CD8-positive, alpha-beta memory T cell (primary cell): ENCODE measurements around the gene KSR1. TPM values are rescaled to one million over a fixed set of nuclear protein-coding genes. Genes with fewer than 3 reads are reported as not detected.
"Not testable (repeated sequence)": the region's sequence is repeated elsewhere in the genome, so short reads cannot be mapped to it uniquely, and the experiment has no call there.

Experiments
- CTCF ChIA-PET: fragments of 350-600 bp; sonication (Branson Sonifier 250); formaldehyde crosslinking; loops from one replicate; lab custom pipeline; 2021; ENCODE audit warnings: antibody characterized with exemption; lab: Charles Lee
- POLR2A ChIA-PET: fragments of 350-600 bp; sonication (Branson Sonifier 250); formaldehyde crosslinking; loops from one replicate; lab custom pipeline; 2021; ENCODE audit warnings: antibody characterized with exemption; lab: Charles Lee
- DNase-seq, 5 donors: peaks; one replicate each; pipeline versions ENCODE4 v3.0.0 to v3.0.0-alpha.2; 2020 to 2022; ENCODE audit warnings: mixed read lengths in 1 of 5
- H3K27ac ChIP-seq: one replicate; pipeline ENCODE4 v1.7.0; 2013; ENCODE audit warnings: low read depth, mild to moderate bottlenecking, low read length, moderate library complexity
- H3K27me3 ChIP-seq: 2 replicates; pipeline ENCODE4 v1.7.0; 2013; ENCODE audit warnings: low read length, mild to moderate bottlenecking; ENCODE audit not compliant: insufficient read depth, poor library complexity, severe bottlenecking
- H3K36me3 ChIP-seq: 2 replicates; pipeline ENCODE4 v1.7.0; 2013; ENCODE audit warnings: mild to moderate bottlenecking, low read length, moderate library complexity; ENCODE audit not compliant: insufficient read depth
- H3K4me1 ChIP-seq: 2 replicates; pipeline ENCODE4 v1.7.0; 2013; ENCODE audit warnings: mild to moderate bottlenecking, low read length, moderate library complexity; ENCODE audit not compliant: insufficient read depth
- H3K4me3 ChIP-seq: 2 replicates; pipeline ENCODE4 v1.7.0; 2013; ENCODE audit warnings: mild to moderate bottlenecking, low read length
- H3K9me3 ChIP-seq: 2 replicates; pipeline ENCODE4 v1.7.0; 2013; ENCODE audit warnings: mild to moderate bottlenecking, low read length
- H3K27ac Mint-ChIP-seq, 8 donors: one replicate each; pipeline ENCODE4 v1.8.0; 2020 to 2021; ENCODE audit warnings: mixed read lengths in 8 of 8, mild to moderate bottlenecking in 6 of 8, inconsistent platforms in 3 of 8, moderate library complexity in 3 of 8
- H3K27me3 Mint-ChIP-seq, 2 donors: one replicate each; pipeline ENCODE4 v1.8.0; 2020 to 2021; ENCODE audit warnings: mixed read lengths in 2 of 2, mild to moderate bottlenecking in 1 of 2, moderate library complexity in 1 of 2
- H3K36me3 Mint-ChIP-seq, 3 donors: one replicate each; pipeline ENCODE4 v1.8.0; 2020 to 2021; ENCODE audit warnings: mixed read lengths in 3 of 3, inconsistent platforms in 1 of 3, mild to moderate bottlenecking in 1 of 3
- H3K4me1 Mint-ChIP-seq, 3 donors: one replicate each; pipeline ENCODE4 v1.8.0; 2020 to 2021; ENCODE audit warnings: mixed read lengths in 3 of 3, inconsistent platforms in 1 of 3, mild to moderate bottlenecking in 1 of 3
- H3K4me3 Mint-ChIP-seq, 7 donors: one replicate each; pipeline ENCODE4 v1.8.0; 2020 to 2021; ENCODE audit warnings: mixed read lengths in 7 of 7, mild to moderate bottlenecking in 6 of 7, moderate library complexity in 4 of 7, inconsistent platforms in 2 of 7
- H3K9me3 Mint-ChIP-seq, 5 donors: one replicate each; pipeline ENCODE4 v1.8.0; 2020 to 2022; ENCODE audit warnings: mixed read lengths in 5 of 5, mild to moderate bottlenecking in 3 of 5, moderate library complexity in 2 of 5, inconsistent platforms in 1 of 5
- polyA plus RNA-seq: library from polyadenylated mRNA; unstranded; fragments of 300-500 nt; fragmentation: Illumina TruSeq; gene quantifications from one replicate; pipeline ENCODE4 v1.2.3, GENCODE V29; 2021
- total RNA-seq, 2 experiments: library from RNA; stranded (reverse); gene quantifications; one replicate each; pipeline ENCODE4 v1.2.3, GENCODE V29; 2021

The KSR1 gene
- total and polyA plus RNA-seq, 3 experiments from 2014 or later, result 2.9 to 26.9 (median 26.3) TPM

DNA sequence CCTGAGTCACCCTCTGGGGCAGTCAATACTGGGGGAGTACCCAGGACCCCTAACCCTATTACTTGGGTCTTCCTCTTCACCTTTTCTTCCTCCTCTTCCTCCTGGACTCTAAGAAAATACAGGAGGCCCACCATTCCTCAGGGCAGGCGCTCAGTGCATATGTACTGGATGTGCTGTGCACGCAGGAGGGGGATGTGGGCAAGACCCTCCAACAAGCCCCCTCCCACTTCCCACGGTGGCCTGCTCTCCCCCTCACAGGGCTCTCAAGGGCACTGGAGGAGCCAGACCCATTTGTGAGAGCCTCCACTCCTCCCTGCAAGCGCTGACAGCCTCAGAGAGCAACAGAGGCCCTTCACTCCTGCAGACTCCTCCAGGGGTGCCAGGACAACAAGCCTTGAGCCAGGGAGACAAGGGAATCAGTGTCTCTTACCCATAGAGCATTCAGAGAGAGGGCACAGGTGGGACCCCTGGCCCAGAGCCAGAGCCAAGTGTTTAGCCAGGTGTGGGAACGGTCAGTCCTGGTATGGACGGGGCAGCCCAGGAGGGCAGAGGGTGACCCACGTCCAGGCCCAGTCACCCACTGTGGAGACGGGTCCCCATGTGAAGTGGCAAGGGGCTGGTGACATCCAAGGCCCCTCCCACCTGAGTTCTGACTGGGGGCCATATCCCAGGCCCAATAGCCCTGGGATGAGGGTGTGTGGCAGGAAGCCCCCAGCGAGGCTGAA is 27.3 kb upstream of the KSR1 start:
- no peak overlapping the region for H3K4me3 Mint-ChIP-seq
- POLR2A ChIA-PET, result no interaction called here
- no peaks in the 10 kb centered on the region for H3K4me1 ChIP-seq
- DNase-seq, result no peak
- no peaks in the 10 kb centered on the region for H3K27me3 ChIP-seq
- peaks cover 0 to 4% of the 10 kb centered on the region in 2 donors for H3K27me3 Mint-ChIP-seq
- H3K27ac ChIP-seq, result no peak overlapping the region
- no peaks in the 10 kb centered on the region for H3K9me3 ChIP-seq
- CTCF ChIA-PET, result no interaction called here
- no peak overlapping the region for H3K27ac Mint-ChIP-seq
- no peaks in the 10 kb centered on the region for H3K36me3 ChIP-seq
- H3K9me3 Mint-ChIP-seq, result peaks cover 0 to 2% (median 0%) of the 10 kb centered on the region in 5 donors
- no peak overlapping the region for H3K4me3 ChIP-seq
- H3K4me1 Mint-ChIP-seq, result no peaks in the 10 kb centered on the region
- H3K36me3 Mint-ChIP-seq, result no peaks in the 10 kb centered on the region

DNA sequence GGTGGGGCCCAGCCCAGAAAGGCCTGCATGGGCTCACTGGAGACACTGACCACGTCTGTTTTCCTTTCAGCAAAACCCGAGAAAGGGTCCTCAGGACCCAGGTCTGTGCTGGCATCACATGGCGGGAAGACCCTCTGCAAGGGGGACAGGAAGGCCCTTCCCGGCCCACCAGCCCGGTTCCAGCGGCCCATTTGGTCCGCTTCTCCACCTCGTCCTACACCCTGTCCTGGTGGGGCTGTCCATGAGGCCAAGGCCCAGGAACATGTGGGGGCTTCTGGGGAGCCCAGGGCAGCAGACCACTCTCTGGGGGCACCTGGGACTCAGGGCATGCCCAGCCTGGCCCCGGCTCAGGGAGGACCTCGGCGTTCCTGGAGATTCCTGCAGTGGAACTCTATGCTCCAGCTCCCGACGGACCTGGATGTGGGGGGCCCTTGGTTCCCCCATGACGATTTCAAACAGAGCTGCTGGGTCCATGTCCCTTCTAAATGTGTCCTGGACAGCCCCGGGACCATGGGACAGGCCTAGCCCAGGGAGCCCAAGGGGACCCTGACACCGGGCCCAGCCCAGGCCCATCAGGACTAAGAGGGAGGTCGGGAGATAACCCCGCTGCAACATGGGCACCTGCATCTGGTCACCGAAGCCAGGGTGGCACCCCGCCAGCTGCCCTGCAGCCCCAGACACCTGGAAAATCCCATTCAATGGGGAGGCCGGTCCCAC is 26.4 kb upstream of the KSR1 start:
- CTCF ChIA-PET, result no interaction called here
- H3K36me3 Mint-ChIP-seq, result no peaks in the 10 kb centered on the region

DNA sequence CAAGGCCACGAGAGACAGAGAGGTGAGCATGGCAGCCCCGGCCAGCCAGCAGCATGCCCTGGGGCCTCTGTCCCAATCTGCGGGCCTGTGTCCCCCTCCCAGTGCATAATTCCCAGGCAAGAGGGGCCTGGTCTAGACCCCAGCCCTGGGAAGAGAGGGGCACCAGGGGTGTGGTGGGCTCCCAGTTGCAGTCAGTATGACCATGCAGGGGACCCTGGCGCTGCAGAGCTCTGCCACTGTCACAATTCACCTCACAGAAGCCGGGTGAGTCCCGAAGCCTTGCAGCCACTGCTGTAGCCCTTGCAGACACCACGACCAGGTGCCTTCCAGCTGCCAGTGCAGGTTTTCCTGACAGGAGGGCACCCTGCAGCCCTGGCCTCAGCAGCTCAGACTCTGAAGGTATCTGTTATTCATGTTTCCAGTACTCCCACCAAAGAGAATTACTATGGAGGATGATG is 25.8 kb upstream of the KSR1 start:
- H3K36me3 ChIP-seq, result no peaks in the 10 kb centered on the region
- H3K4me3 Mint-ChIP-seq, result no peak overlapping the region
- H3K4me3 ChIP-seq, result no peak overlapping the region
- ChIA-PET CTCF (no interaction called here), POLR2A (no interaction called here)
- no peak overlapping the region for H3K27ac ChIP-seq
- H3K27me3 Mint-ChIP-seq, result peaks cover 0 to 5% of the 10 kb centered on the region in 2 donors
- no peak overlapping the region for H3K27ac Mint-ChIP-seq
- H3K9me3 ChIP-seq, result no peaks in the 10 kb centered on the region
- H3K4me1 Mint-ChIP-seq, result no peaks in the 10 kb centered on the region
- H3K4me1 ChIP-seq, result no peaks in the 10 kb centered on the region
- H3K27me3 ChIP-seq, result no peaks in the 10 kb centered on the region
- no peaks in the 10 kb centered on the region for H3K36me3 Mint-ChIP-seq
- DNase-seq, result no peak
- peaks cover 0 to 2% (median 0%) of the 10 kb centered on the region in 5 donors for H3K9me3 Mint-ChIP-seq

More for the DNA sequence above, 26.4 kb upstream of the KSR1 start:
- Mint-ChIP-seq H3K27me3 (peaks cover 0 to 5% of the 10 kb centered on the region in 2 donors), H3K27ac (no peak overlapping the region), H3K9me3 (peaks cover 0 to 2% (median 0%) of the 10 kb centered on the region in 5 donors), H3K4me3 (no peak overlapping the region), H3K4me1 (no peaks in the 10 kb centered on the region)
- no peaks in the 10 kb centered on the region for H3K9me3 ChIP-seq
- no peaks in the 10 kb centered on the region for H3K36me3 ChIP-seq
- H3K27ac ChIP-seq, result no peak overlapping the region
- no peak overlapping the region for H3K4me3 ChIP-seq
- no peaks in the 10 kb centered on the region for H3K27me3 ChIP-seq
- DNase-seq, result no peak
- no peaks in the 10 kb centered on the region for H3K4me1 ChIP-seq
- POLR2A ChIA-PET, result no interaction called here

DNA sequence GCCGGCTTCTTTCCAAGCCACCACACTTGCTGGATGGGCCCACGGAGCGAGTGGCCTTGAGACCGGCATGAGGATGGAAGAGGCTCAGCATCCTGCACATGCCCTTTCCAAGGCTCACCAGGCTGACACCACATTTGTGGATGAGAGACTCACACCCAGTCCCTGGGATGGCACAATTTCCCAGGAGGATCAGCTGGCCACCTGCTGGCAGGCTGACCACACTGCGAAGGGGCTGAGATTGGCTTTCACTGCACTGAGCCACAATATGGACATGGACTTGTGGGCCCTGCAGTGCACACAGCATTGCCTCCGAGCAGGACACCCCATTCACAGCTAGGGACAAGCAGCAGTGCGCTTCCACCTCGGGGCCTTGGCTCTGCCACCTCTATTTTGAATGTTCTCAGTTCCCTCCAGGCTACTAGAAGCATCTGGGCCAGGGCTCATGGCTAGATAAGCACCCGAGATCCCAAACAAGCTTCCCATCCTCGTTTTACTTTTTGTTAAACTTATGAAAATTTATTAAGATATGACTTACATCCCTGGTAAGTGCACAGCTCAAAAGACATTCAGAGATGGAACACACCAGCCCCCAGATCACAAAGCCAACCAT is 25.3 kb upstream of the KSR1 start:
- no peak overlapping the region for H3K27ac Mint-ChIP-seq
- no peak for DNase-seq
- H3K36me3 Mint-ChIP-seq, result no peaks in the 10 kb centered on the region
- peaks cover 0 to 5% of the 10 kb centered on the region in 2 donors for H3K27me3 Mint-ChIP-seq
- Histone ChIP-seq H3K4me1 (no peaks in the 10 kb centered on the region), H3K4me3 (no peak overlapping the region), H3K27ac (no peak overlapping the region), H3K36me3 (no peaks in the 10 kb centered on the region), H3K9me3 (no peaks in the 10 kb centered on the region), H3K27me3 (no peaks in the 10 kb centered on the region)
- H3K4me3 Mint-ChIP-seq, result no peak overlapping the region
- ChIA-PET POLR2A (no interaction called here), CTCF (interaction anchor here (0.8 kb wide), 1 partner anchor 11 kb away, joined by 3 read pairs; no protein-coding TSS in a partner anchor)
- H3K4me1 Mint-ChIP-seq, result no peaks in the 10 kb centered on the region
- peaks cover 0 to 2% (median 0%) of the 10 kb centered on the region in 5 donors for H3K9me3 Mint-ChIP-seq

DNA sequence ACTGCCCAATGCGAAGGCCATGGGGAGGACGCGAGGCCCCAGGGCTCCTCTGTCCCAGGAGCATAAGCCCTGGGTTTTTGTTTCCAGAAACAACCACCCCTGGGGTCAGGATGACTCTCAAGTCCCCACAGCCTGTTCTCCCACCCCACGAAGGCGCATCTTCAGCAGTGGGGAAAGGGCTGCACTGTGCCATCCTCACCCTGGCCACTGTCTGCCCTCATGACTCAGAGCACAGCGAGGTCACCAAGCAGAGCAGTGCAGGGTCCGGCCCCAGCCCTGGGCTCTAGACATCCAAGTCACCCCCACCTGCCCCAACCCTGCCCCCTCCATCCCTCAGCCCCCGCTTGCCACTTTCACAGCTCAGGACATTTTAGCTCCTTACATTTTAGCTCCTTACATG is 22.7 kb upstream of the KSR1 start:
- Histone ChIP-seq H3K4me1 (no peaks in the 10 kb centered on the region), H3K36me3 (no peaks in the 10 kb centered on the region), H3K9me3 (no peaks in the 10 kb centered on the region), H3K4me3 (no peak overlapping the region), H3K27me3 (no peaks in the 10 kb centered on the region), H3K27ac (no peak overlapping the region)
- H3K4me3 Mint-ChIP-seq, result no peak overlapping the region
- no peak overlapping the region for H3K27ac Mint-ChIP-seq
- H3K4me1 Mint-ChIP-seq, result no peaks in the 10 kb centered on the region
- ChIA-PET CTCF (no interaction called here), POLR2A (no interaction called here)
- DNase-seq, result no peak
- no peaks in the 10 kb centered on the region for H3K36me3 Mint-ChIP-seq
- peaks cover 0 to 5% of the 10 kb centered on the region in 2 donors for H3K27me3 Mint-ChIP-seq
- peaks cover 0 to 1% (median 0%) of the 10 kb centered on the region in 5 donors for H3K9me3 Mint-ChIP-seq

DNA sequence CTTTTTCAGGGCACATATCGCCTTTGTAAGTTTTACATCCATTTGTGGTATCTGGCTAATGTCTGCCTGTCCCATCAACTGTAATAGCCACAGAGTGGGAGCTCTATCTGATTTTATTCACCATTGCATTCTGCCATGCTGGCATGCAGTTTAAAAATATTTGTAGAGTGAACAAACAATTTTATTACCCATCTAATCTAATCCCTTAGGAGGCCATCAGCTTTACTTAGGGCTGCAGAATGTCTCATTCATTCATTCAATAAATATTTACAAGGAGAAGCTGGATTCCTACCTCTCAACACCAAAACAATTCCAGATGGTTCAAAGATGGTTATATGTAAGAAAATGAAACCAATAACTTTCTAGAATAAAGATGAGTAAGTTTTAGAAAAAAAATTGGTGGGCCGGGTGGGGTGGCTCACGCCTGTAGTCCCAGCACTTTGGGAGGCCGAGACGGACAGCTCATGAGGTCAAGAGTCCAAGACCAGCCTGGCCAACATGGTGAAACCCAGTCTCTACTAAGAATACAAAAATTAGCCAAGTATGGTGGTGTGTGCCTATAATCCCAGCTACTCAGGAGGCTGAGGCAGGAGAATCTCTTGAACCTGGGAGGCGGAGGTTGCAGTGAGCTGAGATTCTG is 20.7 kb upstream of the KSR1 start:
- H3K4me3 Mint-ChIP-seq, H3K4me3 ChIP-seq, H3K9me3 ChIP-seq, H3K27me3 Mint-ChIP-seq, H3K27ac ChIP-seq, POLR2A ChIA-PET, H3K9me3 Mint-ChIP-seq, H3K27me3 ChIP-seq, H3K4me1 ChIP-seq, H3K4me1 Mint-ChIP-seq, H3K36me3 Mint-ChIP-seq, H3K36me3 ChIP-seq, DNase-seq, H3K27ac Mint-ChIP-seq: not testable (repeated sequence)
- CTCF ChIA-PET, result interaction anchor here (1.8 kb wide), 1 partner anchor 10 kb away, joined by 4 read pairs; no protein-coding TSS in a partner anchor

DNA sequence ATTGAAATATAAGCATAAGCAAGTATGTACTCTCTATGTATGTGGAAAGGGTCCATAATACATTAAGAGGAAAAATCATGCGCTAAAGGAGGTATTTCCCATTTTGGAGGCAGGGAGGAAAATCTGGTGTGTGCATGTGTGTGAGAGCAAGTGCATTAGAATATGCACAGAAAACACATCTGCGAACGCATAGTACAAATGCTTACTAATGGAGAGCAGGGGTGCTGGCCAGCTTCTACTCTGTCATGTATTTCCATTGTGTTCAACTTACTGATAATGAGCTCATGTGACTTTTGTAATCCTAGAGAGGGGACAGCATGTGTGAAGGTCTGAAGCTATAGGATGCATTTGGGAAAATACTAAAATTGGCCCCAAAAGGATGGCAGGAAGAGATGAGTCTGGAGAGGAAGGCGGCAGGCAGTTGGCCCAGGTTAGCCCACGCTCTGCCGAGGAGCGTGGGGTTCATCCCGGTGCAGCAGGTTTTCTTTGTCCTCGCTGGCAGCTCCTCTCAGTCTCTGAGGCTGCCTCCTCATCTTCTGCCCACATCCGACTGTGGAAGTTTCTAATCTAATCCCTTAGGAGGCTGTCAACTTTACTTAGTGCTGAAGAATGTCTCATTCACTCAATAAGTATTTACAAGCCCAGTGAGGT is 17.8 kb upstream of the KSR1 start:
- no peaks in the 10 kb centered on the region for H3K9me3 ChIP-seq
- no peaks in the 10 kb centered on the region for H3K4me1 Mint-ChIP-seq
- POLR2A ChIA-PET, result no interaction called here
- CTCF ChIA-PET, result no interaction called here
- DNase-seq, result no peak
- no peak overlapping the region for H3K27ac ChIP-seq
- H3K36me3 ChIP-seq, result no peaks in the 10 kb centered on the region
- H3K4me1 ChIP-seq, result no peaks in the 10 kb centered on the region
- H3K36me3 Mint-ChIP-seq, result no peaks in the 10 kb centered on the region
- H3K27ac Mint-ChIP-seq, result peak overlapping the region in 1 of 8 donors; percentile 66
- H3K9me3 Mint-ChIP-seq, result no peaks in the 10 kb centered on the region
- H3K27me3 ChIP-seq, result no peaks in the 10 kb centered on the region
- H3K4me3 Mint-ChIP-seq, result no peak overlapping the region
- H3K27me3 Mint-ChIP-seq, result peaks cover 0 to 2% of the 10 kb centered on the region in 2 donors
- no peak overlapping the region for H3K4me3 ChIP-seq
